ENCODE measurements around the gene CD33.

DNA sequence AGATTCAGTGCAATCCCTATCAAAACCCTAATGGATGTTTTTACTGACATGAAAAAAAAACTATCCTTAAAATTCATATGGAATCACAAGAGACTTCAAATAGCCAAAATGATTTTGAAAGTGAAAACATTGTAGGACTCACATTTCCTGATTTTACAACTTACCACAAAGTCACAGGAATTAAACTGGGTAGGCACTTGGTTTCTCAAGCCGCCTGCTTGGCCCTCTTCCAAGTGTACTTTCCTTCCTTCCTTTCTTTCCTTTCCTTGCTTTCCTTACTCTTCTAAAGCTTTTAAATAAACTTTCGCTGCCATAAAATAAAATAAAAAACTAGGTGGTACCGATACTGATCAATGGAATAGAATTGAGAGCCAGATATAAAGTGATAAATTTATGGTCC lies 21.0 kb upstream of the CD33 start:
- TF ChIP-seq POLR2A (IDR thresholded peaks at IDR 0.05) (no peak), EP300 (IDR thresholded peaks at IDR 0.05) (no peak)
- TF ChIP-seq, protein P1, sequence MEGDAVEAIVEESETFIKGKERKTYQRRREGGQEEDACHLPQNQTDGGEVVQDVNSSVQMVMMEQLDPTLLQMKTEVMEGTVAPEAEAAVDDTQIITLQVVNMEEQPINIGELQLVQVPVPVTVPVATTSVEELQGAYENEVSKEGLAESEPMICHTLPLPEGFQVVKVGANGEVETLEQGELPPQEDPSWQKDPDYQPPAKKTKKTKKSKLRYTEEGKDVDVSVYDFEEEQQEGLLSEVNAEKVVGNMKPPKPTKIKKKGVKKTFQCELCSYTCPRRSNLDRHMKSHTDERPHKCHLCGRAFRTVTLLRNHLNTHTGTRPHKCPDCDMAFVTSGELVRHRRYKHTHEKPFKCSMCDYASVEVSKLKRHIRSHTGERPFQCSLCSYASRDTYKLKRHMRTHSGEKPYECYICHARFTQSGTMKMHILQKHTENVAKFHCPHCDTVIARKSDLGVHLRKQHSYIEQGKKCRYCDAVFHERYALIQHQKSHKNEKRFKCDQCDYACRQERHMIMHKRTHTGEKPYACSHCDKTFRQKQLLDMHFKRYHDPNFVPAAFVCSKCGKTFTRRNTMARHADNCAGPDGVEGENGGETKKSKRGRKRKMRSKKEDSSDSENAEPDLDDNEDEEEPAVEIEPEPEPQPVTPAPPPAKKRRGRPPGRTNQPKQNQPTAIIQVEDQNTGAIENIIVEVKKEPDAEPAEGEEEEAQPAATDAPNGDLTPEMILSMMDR (IDR thresholded peaks at IDR 0.05): no peak
